BJ (cell line): ENCODE results near the gene DCTN4. TPM values are rescaled to one million over a fixed set of nuclear protein-coding genes. Genes with fewer than 3 reads are reported as not detected.

Experiments used
- CTCF ChIA-PET: fragments of 350-600 bp; formaldehyde crosslinking; extraction: SDS; loops from one replicate; lab custom pipeline; 2021; ENCODE audit warnings: antibody characterized with exemption, inconsistent platforms; lab: Yijun Ruan, JAX
- POLR2A ChIA-PET: fragments of 300-600 bp; sonication (Branson Sonifier 250); formaldehyde crosslinking; extraction: SDS; loops from one replicate; lab custom pipeline; 2021; ENCODE audit warnings: antibody characterized with exemption; lab: Charles Lee
- DNase-seq: peaks from one replicate; pipeline ENCODE4 v3.0.0-alpha.2; 2011; ENCODE audit warnings: low read depth
- H3K27me3 ChIP-seq: 2 replicates; pipeline ENCODE4 v1.6.0; 2011; ENCODE audit warnings: low read length; ENCODE audit not compliant: control insufficient read depth, insufficient read depth
- H3K36me3 ChIP-seq: 2 replicates; pipeline ENCODE4 v1.5.1; 2011; ENCODE audit warnings: low read length; ENCODE audit not compliant: control insufficient read depth, insufficient read depth
- H3K4me3 ChIP-seq: 2 replicates; pipeline ENCODE4 v1.5.1; 2011; ENCODE audit warnings: low read depth, mild to moderate bottlenecking, control low read depth, low read length
- polyA plus RNA-seq: library from polyadenylated mRNA; depleted of rRNA; stranded (reverse); fragments of >200 nt; gene quantifications from 2 replicates; pipeline ENCODE4 v1.2.3, GENCODE V29; 2011
- TF ChIP-seq, protein P1 (sequence below): IDR thresholded peaks from 2 replicates; pipeline ENCODE4 v1.5.1; 2011; ENCODE audit warnings: low read depth, mild to moderate bottlenecking, control low read depth, inconsistent platforms, low read length, moderate library complexity; ENCODE audit not compliant: insufficient read depth

Gene DCTN4
- polyA plus RNA-seq, 1 experiment, result 50.2 TPM

DNA sequence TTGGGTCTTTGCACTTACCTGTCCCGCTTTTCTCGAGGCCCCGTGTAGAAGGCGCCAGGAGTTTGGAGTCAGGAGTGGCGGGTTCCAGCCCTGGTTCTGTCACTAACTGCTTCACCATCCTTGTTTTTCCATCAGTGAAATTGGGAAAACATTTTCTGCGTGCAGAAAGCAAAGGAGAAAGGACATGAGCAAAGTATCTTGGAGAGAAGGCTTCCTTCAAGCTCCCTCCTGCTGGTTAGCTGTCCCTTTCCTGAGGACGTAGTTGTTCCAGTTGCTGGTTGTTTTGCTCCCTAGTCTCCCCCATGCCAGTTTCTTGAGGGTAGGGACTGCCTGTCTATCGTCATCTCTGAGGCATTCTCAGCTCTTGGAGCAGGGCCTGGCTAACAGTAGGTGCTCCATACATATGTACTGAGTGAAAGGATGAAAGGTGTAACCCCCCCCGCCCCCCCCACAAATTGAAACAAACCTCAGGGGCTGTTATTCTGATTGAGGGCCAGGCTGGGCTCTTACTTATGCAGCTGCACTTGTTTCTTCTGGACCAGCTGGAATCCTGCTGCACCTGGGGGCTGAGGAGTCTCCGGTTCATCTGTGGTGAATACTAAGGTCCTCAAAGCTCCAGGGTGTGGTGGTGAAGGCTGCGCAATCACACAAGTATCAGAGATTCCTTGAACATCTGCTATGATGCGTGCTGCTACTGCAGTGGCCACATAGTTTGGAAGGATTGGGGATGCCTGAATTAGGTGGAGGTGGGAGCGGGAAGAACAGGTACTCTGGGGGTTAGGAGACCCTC, 20.8 kb upstream of the DCTN4 start:
- CTCF ChIA-PET, result interaction anchor here (0.8 to 5.7 kb wide), 11 partner anchors 7 to 320 kb away, joined by 3 to 27 read pairs (median 4); no protein-coding TSS in a partner anchor
- DNase-seq, result no peak

DNA sequence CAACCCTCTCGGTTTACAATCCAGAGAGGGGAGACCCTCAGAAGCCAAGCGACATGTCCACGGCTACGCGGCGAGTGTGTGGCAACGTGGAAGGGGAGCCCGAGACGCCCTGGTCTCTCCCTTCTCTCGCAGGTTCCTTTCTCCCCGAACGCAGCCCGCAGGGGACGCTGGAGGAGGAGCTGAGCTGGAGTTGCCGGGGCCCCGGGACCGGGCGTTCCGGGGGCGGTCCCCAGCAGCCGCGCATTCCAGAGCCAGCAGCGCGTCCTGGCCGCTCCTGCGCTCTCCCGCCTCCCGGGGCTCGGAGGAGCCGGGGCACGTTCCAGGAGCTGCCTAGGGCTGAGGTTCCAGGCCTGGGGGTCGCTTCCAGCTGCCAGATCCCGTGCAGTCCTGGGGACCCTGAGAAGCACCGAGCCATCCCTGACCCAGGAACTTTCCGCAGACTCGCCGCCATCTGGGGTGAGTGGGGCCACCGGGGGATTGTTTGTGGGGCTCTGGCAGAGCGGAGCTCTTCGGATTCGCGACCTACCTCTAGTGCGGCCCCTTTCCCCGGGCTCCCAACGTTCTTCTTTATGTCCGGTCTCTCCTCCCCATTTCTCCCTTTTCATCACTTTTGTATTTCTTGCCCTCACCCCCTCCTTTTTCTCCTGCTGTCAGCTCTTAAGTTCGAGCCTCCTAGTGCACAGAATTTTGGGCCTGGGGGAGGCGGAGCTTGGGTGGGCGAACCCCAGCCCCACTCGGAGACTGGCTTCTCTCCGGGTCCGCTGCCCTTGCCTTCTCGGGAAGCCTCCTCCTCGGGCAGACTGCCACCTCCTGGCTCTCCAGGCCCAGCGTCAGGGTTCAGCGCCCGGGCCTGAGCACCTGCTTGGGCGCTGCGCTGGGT, 19.9 kb upstream of the DCTN4 start, which contains the start of gene SMIM3:
Gene SMIM3 (plus strand): TSS at position 241 of the 880 bp plus-strand sequence. CDS start 16,684 bp downstream, outside the sequence.
- POLR2A ChIA-PET, result interaction anchor here (0.9 to 1.3 kb wide), 2 partner anchors 11 to 15 kb away, joined by 3 to 6 read pairs; no protein-coding TSS in a partner anchor
- no peak for DNase-seq
- TF ChIP-seq, protein P1, sequence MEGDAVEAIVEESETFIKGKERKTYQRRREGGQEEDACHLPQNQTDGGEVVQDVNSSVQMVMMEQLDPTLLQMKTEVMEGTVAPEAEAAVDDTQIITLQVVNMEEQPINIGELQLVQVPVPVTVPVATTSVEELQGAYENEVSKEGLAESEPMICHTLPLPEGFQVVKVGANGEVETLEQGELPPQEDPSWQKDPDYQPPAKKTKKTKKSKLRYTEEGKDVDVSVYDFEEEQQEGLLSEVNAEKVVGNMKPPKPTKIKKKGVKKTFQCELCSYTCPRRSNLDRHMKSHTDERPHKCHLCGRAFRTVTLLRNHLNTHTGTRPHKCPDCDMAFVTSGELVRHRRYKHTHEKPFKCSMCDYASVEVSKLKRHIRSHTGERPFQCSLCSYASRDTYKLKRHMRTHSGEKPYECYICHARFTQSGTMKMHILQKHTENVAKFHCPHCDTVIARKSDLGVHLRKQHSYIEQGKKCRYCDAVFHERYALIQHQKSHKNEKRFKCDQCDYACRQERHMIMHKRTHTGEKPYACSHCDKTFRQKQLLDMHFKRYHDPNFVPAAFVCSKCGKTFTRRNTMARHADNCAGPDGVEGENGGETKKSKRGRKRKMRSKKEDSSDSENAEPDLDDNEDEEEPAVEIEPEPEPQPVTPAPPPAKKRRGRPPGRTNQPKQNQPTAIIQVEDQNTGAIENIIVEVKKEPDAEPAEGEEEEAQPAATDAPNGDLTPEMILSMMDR, result peak; percentile 43

More for the DNA sequence above, 20.8 kb upstream of the DCTN4 start:
- H3K36me3 ChIP-seq, result no peaks in the 10 kb centered on the region
- H3K4me3 ChIP-seq, result peak overlapping the region; percentile 90
- POLR2A ChIA-PET, result interaction anchor here (1.3 kb wide), 1 partner anchor 16 kb away, joined by 6 read pairs; no protein-coding TSS in a partner anchor
- TF ChIP-seq, protein P1, result no peak
- no peaks in the 10 kb centered on the region for H3K27me3 ChIP-seq

DNA sequence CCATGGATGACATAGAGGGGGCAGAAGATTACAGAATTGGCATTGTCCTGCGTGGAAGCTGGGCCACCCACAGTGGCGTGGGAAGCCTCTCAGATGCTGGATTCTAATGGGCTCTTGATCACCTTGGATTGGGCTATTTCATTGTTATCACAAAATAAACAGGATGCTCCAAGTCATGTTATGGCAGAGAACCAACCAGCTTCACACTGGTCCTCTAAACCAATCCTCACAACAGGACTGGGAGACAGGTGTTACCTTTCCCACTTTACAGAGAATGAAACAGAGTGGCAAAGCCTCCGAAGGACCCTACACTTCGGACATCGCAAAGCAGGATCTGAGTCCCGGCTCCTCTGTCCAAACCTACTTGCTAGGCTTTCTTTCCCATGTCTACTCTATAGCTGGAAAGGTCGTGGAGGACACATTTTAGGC, 19.3 kb upstream of the DCTN4 start:
- Histone ChIP-seq H3K36me3 (no peaks in the 10 kb centered on the region), H3K4me3 (peak overlapping the region; percentile 90), H3K27me3 (no peaks in the 10 kb centered on the region)
- ChIA-PET CTCF (interaction anchor here (1.0 to 5.7 kb wide), 11 partner anchors 9 to 218 kb away, joined by 3 to 27 read pairs (median 4); partner anchors contain the start of gene RBM22), POLR2A (interaction anchor here (0.9 to 1.3 kb wide), 2 partner anchors 12 to 15 kb away, joined by 3 to 6 read pairs; no protein-coding TSS in a partner anchor)
- no peak for DNase-seq
- TF ChIP-seq, protein P1, result no peak

More for the DNA sequence above, 19.9 kb upstream of the DCTN4 start, which contains the start of gene SMIM3:
- Histone ChIP-seq H3K36me3 (no peaks in the 10 kb centered on the region), H3K27me3 (no peaks in the 10 kb centered on the region), H3K4me3 (peak within 1 kb of the TSS; percentile 90)
- CTCF ChIA-PET, result interaction anchor here (0.8 to 5.7 kb wide), 14 partner anchors 8 to 319 kb away, joined by 3 to 27 read pairs (median 4); no protein-coding TSS in a partner anchor

DNA sequence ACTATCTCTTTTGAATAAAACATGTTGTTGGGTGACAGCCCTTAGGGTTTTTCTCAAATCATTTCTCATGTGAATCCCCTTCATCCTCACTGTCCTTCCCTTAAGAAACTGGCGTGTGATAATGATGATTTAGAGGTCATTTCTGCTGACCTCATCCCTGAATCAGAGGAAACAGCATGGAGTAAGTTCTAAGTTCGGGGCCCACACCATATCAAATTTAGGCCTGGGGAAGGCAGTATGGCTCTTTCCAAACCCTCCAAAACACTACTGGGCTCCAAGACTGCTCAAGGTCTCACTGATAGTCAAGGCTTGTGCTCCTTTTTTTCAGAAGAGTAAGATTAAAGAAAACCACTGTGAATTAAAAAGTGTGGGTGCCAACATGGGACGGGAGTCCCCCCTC, 18.9 kb upstream of the DCTN4 start:
- no peak overlapping the region; the same call in 1 of the 2 replicates for H3K4me3 ChIP-seq
- DNase-seq, result no peak
- no peaks in the 10 kb centered on the region for H3K27me3 ChIP-seq
- no peaks in the 10 kb centered on the region for H3K36me3 ChIP-seq
- ChIA-PET CTCF (interaction anchor here (1.1 to 5.7 kb wide), 4 partner anchors 16 to 77 kb away, joined by 3 to 27 read pairs (median 6); partner anchors contain the start of gene RBM22), POLR2A (no interaction called here)
- TF ChIP-seq, protein P1, result no peak
